HepG2 (cell line): ENCODE measurements around the gene EXOC6B. TPM values are rescaled to one million over a fixed set of nuclear protein-coding genes. Genes with fewer than 3 reads are reported as not detected.

Experiments used
- ATAC-seq: fragments of 200-7000 bp; cut with Tn5 transposase; 3 replicates; pipeline ENCODE4 v1.9.1; 2020; ENCODE audit warnings: mild to moderate bottlenecking, moderate library complexity
- BruUV-seq: library from RNA; stranded (reverse); fragments of 400-500 nt; replicated peaks from 2 replicates; lab custom pipeline; 2021; lab: Mats Ljungman, UMichigan
- CTCF ChIA-PET: fragments of 300-600 bp; formaldehyde crosslinking; extraction: SDS; loops from one replicate; lab custom pipeline; 2021; ENCODE audit warnings: low total read pairs, inconsistent platforms, low intra/inter-chr PET ratio; lab: Yijun Ruan, JAX
- POLR2A ChIA-PET: fragments of 350-600 bp; sonication (Branson Sonifier 250); formaldehyde crosslinking; loops from one replicate; lab custom pipeline; 2020; ENCODE audit warnings: antibody characterized with exemption, inconsistent platforms; lab: Yijun Ruan, JAX
- DNase-seq: peaks from one replicate; pipeline ENCODE4 v3.0.0-alpha.2; 2015; ENCODE audit warnings: low spot score
- FAIRE-seq: peaks from 3 replicates; lab custom pipeline; 2011; peaks lifted over from hg19 to GRCh38; lab: Jason Lieb, UNC
- H2AFZ ChIP-seq: one replicate; pipeline ENCODE4 v1.6.1; 2011; ENCODE audit warnings: low read length, inconsistent platforms
- H3K27ac ChIP-seq: fragments of 300-600 bp; 3 replicates; pipeline ENCODE4 v1.8.0; 2011; ENCODE audit warnings: mixed run types, mild to moderate bottlenecking, mixed read lengths, low read length, inconsistent platforms; ENCODE audit not compliant: insufficient read depth; ENCODE audit errors: extremely low read length
- H3K27me3 ChIP-seq, 2 experiments: fragments of 200-600 bp in 1 of 2; 2 replicates in 1 of 2; 3 replicates in 1 of 2; pipeline versions ENCODE4 v1.6.0 to v1.8.0; 2011; ENCODE audit warnings: low read length in 2 of 2, mild to moderate bottlenecking in 2 of 2, moderate library complexity in 2 of 2, inconsistent platforms in 1 of 2; ENCODE audit not compliant: insufficient read depth in 2 of 2, control insufficient read depth in 1 of 2
- H3K36me3 ChIP-seq, 2 experiments: fragments of 200-600 bp in 1 of 2; replicated peaks in 1 of 2; 2 replicates in 1 of 2; 3 replicates in 1 of 2; pipeline versions ENCODE4 v1.5.1 to v1.8.0; 2011; ENCODE audit warnings: low read length in 2 of 2, inconsistent platforms in 1 of 2; ENCODE audit not compliant: insufficient read depth in 2 of 2, control insufficient read depth in 1 of 2
- H3K4me1 ChIP-seq: 2 replicates; pipeline ENCODE4 v1.5.1; 2012; ENCODE audit warnings: low read length, inconsistent platforms; ENCODE audit not compliant: insufficient read depth
- H3K4me2 ChIP-seq: 2 replicates; pipeline ENCODE4 v1.6.0; 2011; ENCODE audit warnings: low read depth, low read length, inconsistent platforms
- H3K4me3 ChIP-seq, 3 experiments: fragments of 200-600 bp in 1 of 3; sonication (generic), shearing (Covaris generic) in 1 of 3; replicated peaks in 1 of 3; 2 replicates each; pipeline ENCODE4 v1.5.1; 2011 to 2016; ENCODE audit warnings: low read length in 3 of 3, inconsistent platforms in 2 of 3, low read depth in 2 of 3, mild to moderate bottlenecking in 2 of 3, control low read depth in 1 of 3, mixed read lengths in 1 of 3; ENCODE audit not compliant: insufficient read depth in 1 of 3
- H3K79me2 ChIP-seq: one replicate; pipeline ENCODE4 v1.6.1; 2011; ENCODE audit warnings: low read length, inconsistent platforms; ENCODE audit not compliant: insufficient read depth
- H3K9ac ChIP-seq: 2 replicates; pipeline ENCODE4 v1.6.0; 2011; ENCODE audit warnings: mild to moderate bottlenecking, low read depth, low read length, inconsistent platforms; ENCODE audit not compliant: insufficient read depth
- H3K9me3 ChIP-seq: 2 replicates; pipeline ENCODE4 v1.5.1; 2012; ENCODE audit warnings: mild to moderate bottlenecking, low read length
- H4K20me1 ChIP-seq: 2 replicates; pipeline ENCODE4 v1.6.0; 2011; ENCODE audit warnings: inconsistent platforms, mild to moderate bottlenecking, low read length, moderate library complexity; ENCODE audit not compliant: insufficient read depth
- ARNTL ChIP-seq: sonication (generic); formaldehyde crosslinking; IDR thresholded peaks from 2 replicates; pipeline ENCODE4 v1.4.0; 2020; ENCODE audit warnings: mild to moderate bottlenecking, missing genetic modification reagents
- HIVEP1 ChIP-seq: sonication (generic); formaldehyde crosslinking; IDR thresholded peaks from 2 replicates; pipeline ENCODE4 v1.4.0; 2020; ENCODE audit warnings: mild to moderate bottlenecking, missing genetic modification reagents
- MAFF ChIP-seq: IDR thresholded peaks from 2 replicates; pipeline ENCODE4 v1.6.1; 2011; ENCODE audit warnings: low read depth, low read length, improper control_type of control experiment
- NFE2L1 ChIP-seq: sonication (generic); formaldehyde crosslinking; IDR thresholded peaks from 2 replicates; pipeline ENCODE4 v1.4.0; 2020; ENCODE audit warnings: missing genetic modification reagents, mild to moderate bottlenecking, borderline replicate concordance
- NFIC ChIP-seq: IDR thresholded peaks from 2 replicates; pipeline ENCODE4 v1.6.1; 2012; ENCODE audit warnings: mild to moderate bottlenecking, low read length, inconsistent platforms
- PAWR ChIP-seq: sonication (generic); formaldehyde crosslinking; IDR thresholded peaks from 2 replicates; pipeline ENCODE4 v1.4.0; 2020; ENCODE audit warnings: missing genetic modification reagents, mild to moderate bottlenecking, borderline replicate concordance
- SOX6 ChIP-seq, 2 experiments: fragments of 450-650 bp in 1 of 2; sonication (generic) in 1 of 2; formaldehyde crosslinking in 1 of 2; IDR thresholded peaks; 2 replicates each; pipeline versions ENCODE4 v1.4.0 to v1.6.1; 2017 to 2020; ENCODE audit warnings: antibody characterized with exemption in 1 of 2, mild to moderate bottlenecking in 1 of 2, missing genetic modification reagents in 1 of 2
- SRSF4 ChIP-seq: fragments of 200-400 bp; formaldehyde crosslinking; IDR thresholded peaks from one replicate; pipeline ENCODE4 v1.6.1; 2018; ENCODE audit warnings: mild to moderate bottlenecking, low read depth, low read length, moderate library complexity; ENCODE audit not compliant: poor library complexity, severe bottlenecking
- TAF1 ChIP-seq: sonication (generic); formaldehyde crosslinking; IDR thresholded peaks from 2 replicates; pipeline ENCODE4 v1.4.0; 2020; ENCODE audit warnings: missing genetic modification reagents
- THYN1 ChIP-seq: sonication (generic); formaldehyde crosslinking; IDR thresholded peaks from 2 replicates; pipeline ENCODE4 v1.8.1; 2023; ENCODE audit warnings: low read depth, mild to moderate bottlenecking, moderate library complexity, missing genetic modification reagents, borderline replicate concordance
- ZKSCAN5 ChIP-seq: sonication (generic); formaldehyde crosslinking; IDR thresholded peaks from 2 replicates; pipeline ENCODE4 v1.5.1; 2020; ENCODE audit warnings: mild to moderate bottlenecking, missing genetic modification reagents
- ZMYM2 ChIP-seq: sonication (generic); formaldehyde crosslinking; IDR thresholded peaks from 2 replicates; pipeline ENCODE4 v1.8.0; 2022; ENCODE audit warnings: mild to moderate bottlenecking, missing genetic modification reagents
- ZNF282 ChIP-seq: fragments of 450-650 bp; IDR thresholded peaks from 2 replicates; pipeline ENCODE4 v1.6.1; 2018; ENCODE audit not compliant: partially characterized antibody
- WGBS: methylation state at CpG from one replicate; pipeline ENCODE4 v1.1.6; 2017; ENCODE audit warnings: low lambda C conversion rate; 5-methylcytosine and 5-hydroxymethylcytosine counted together
- in situ Hi-C: cut with HindIII; loops from 2 replicates; pipeline ENCODE4 v1.10.0; 2017; ENCODE audit warnings: low pct_unique_long_range_greater_than_20kb; ENCODE audit not compliant: extremely low pct_ligation_motif_present
- intact Hi-C: fragments of 100-400 bp; cut with micrococcal nuclease; formaldehyde crosslinking; loops from one replicate; pipeline ENCODE4 v1.10.0; 2022; ENCODE audit not compliant: unreplicated experiment
- polyA plus RNA-seq, 8 experiments: library from polyadenylated mRNA; depleted of rRNA in 3 of 8; stranded (reverse) in 7 of 8; unstranded in 1 of 8; fragments of >200 nt; fragmentation: Illumina TruSeq in 4 of 8; extraction: Trizol in 4 of 8; gene quantifications; 2 replicates each; pipeline versions ENCODE4 v1.2.1 to v1.2.3, GENCODE V29; 2011 to 2016; ENCODE audit warnings: low read depth in 4 of 8, missing spikeins in 1 of 8, mixed read lengths in 1 of 8; ENCODE audit not compliant: insufficient read depth in 1 of 8
- total RNA-seq, 5 experiments: library from RNA; depleted of rRNA; stranded (reverse); fragments of >200 nt; fragmentation: Illumina TruSeq; extraction: Trizol; gene quantifications; 2 replicates each; pipeline ENCODE4 v1.2.3, GENCODE V29; 2016; ENCODE audit warnings: low read depth in 1 of 5
- TF ChIP-seq, protein P1 (sequence below): sonication (generic); formaldehyde crosslinking; IDR thresholded peaks from 2 replicates; pipeline ENCODE4 v1.5.1; 2020; ENCODE audit warnings: mild to moderate bottlenecking, missing genetic modification reagents, moderate library complexity
- TF ChIP-seq, protein P2 (sequence below): sonication (generic); formaldehyde crosslinking; IDR thresholded peaks from 2 replicates; pipeline ENCODE4 v1.4.0; 2020; ENCODE audit warnings: mild to moderate bottlenecking, missing genetic modification reagents
- TF ChIP-seq, protein P3 (sequence below): sonication (generic); formaldehyde crosslinking; IDR thresholded peaks from 2 replicates; pipeline ENCODE4 v1.4.0; 2020; ENCODE audit warnings: missing genetic modification reagents
- TF ChIP-seq, protein P4 (sequence below): sonication (generic); formaldehyde crosslinking; IDR thresholded peaks from 2 replicates; pipeline ENCODE4 v1.4.0; 2020; ENCODE audit warnings: missing genetic modification reagents

The EXOC6B gene
- total and polyA plus RNA-seq, 2 of the 13 experiments (the other 11 are each of a cell fraction or from before 2014, with no cell fraction given), result 9.1 to 15.9 TPM

DNA sequence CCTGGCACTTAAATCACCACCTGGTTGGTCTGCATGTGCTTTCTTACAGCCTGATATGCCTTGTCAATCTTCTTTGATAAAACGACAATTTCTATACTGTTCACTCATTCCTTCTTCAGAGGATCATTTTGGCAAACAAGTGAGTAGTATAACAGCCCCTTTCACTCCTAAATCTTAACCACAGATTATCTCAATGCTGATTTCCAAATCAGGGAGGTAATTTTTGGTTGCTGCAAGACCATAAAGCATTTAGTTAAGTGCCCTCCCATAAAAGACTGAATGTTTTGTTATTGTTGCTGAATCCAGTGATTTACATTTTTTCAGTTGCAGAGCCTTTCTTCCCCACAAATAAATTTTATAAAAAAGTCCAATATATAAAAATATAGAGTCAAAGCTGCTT, 549.0 kb downstream of the EXOC6B start (continued):
- TF ChIP-seq, protein P1, sequence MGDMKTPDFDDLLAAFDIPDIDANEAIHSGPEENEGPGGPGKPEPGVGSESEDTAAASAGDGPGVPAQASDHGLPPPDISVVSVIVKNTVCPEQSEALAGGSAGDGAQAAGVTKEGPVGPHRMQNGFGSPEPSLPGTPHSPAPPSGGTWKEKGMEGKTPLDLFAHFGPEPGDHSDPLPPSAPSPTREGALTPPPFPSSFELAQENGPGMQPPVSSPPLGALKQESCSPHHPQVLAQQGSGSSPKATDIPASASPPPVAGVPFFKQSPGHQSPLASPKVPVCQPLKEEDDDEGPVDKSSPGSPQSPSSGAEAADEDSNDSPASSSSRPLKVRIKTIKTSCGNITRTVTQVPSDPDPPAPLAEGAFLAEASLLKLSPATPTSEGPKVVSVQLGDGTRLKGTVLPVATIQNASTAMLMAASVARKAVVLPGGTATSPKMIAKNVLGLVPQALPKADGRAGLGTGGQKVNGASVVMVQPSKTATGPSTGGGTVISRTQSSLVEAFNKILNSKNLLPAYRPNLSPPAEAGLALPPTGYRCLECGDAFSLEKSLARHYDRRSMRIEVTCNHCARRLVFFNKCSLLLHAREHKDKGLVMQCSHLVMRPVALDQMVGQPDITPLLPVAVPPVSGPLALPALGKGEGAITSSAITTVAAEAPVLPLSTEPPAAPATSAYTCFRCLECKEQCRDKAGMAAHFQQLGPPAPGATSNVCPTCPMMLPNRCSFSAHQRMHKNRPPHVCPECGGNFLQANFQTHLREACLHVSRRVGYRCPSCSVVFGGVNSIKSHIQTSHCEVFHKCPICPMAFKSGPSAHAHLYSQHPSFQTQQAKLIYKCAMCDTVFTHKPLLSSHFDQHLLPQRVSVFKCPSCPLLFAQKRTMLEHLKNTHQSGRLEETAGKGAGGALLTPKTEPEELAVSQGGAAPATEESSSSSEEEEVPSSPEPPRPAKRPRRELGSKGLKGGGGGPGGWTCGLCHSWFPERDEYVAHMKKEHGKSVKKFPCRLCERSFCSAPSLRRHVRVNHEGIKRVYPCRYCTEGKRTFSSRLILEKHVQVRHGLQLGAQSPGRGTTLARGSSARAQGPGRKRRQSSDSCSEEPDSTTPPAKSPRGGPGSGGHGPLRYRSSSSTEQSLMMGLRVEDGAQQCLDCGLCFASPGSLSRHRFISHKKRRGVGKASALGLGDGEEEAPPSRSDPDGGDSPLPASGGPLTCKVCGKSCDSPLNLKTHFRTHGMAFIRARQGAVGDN (CRISPR knock-in tag), result no peak
- TF ChIP-seq NFIC, result no peak
- TF ChIP-seq SOX6 (IDR thresholded peaks at IDR 0.05), result no peak
- TF ChIP-seq SOX6 (CRISPR knock-in tag; IDR thresholded peaks at IDR 0.05), result no peak
- no peak for TF ChIP-seq PAWR (CRISPR knock-in tag)
- TF ChIP-seq ARNTL (CRISPR knock-in tag), result no peak
- no peak for TF ChIP-seq NFE2L1
- no peak for TF ChIP-seq SRSF4
- TF ChIP-seq ZMYM2, result no peak
- TF ChIP-seq, all 625 proteins: peak for 0

DNA sequence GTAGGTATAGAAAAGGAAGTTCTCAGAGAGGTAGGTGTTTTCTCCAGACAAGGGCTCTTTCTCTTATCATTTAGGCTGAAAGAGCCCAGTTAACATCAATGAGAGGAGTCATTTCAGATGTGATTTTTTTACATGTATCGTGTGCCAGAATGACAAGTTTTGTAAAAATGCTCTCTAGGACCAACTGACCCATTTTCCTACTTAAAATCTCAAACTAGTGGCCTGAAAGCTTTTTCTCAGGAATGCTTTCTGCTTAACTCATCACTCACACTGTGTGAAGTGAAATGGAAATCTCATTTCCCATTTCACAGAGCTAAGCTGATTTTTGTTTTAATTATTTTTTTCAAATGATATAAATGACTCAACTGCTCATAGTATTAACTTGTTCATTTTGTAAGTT, 549.5 kb downstream of the EXOC6B start:
- Histone ChIP-seq H3K27me3 (no peaks in the 10 kb centered on the region), H3K27ac (no peak overlapping the region), H2AFZ (no peak overlapping the region), H3K9me3 (no peaks in the 10 kb centered on the region), H4K20me1 (no peaks in the 10 kb centered on the region), H3K36me3 (no peaks in the 10 kb centered on the region), H3K9ac (no peak overlapping the region), H3K4me3 (no peak overlapping the region), H3K4me1 (0 out of 2 replicates have a peak, but pooled peaks cover 9% of the 10 kb centered on the region), H3K79me2 (no peaks in the 10 kb centered on the region), H3K4me2 (no peak overlapping the region)
- no TSS peak for BruUV-seq
- in situ Hi-C loops (no loop called here), intact Hi-C loops (no loop called here)
- ChIA-PET CTCF (no interaction called here), POLR2A (no interaction called here)
- FAIRE-seq (no peak), DNase-seq (no peak), ATAC-seq (no peak)
- 87% methylated on average over 1 of the region's 1 CpG for WGBS
- TF ChIP-seq ZKSCAN5 (CRISPR knock-in tag) (no peak), TAF1 (no peak), ZNF282 (no peak), HIVEP1 (CRISPR knock-in tag) (no peak), THYN1 (no peak), MAFF (no peak)
- TF ChIP-seq, protein P2, sequence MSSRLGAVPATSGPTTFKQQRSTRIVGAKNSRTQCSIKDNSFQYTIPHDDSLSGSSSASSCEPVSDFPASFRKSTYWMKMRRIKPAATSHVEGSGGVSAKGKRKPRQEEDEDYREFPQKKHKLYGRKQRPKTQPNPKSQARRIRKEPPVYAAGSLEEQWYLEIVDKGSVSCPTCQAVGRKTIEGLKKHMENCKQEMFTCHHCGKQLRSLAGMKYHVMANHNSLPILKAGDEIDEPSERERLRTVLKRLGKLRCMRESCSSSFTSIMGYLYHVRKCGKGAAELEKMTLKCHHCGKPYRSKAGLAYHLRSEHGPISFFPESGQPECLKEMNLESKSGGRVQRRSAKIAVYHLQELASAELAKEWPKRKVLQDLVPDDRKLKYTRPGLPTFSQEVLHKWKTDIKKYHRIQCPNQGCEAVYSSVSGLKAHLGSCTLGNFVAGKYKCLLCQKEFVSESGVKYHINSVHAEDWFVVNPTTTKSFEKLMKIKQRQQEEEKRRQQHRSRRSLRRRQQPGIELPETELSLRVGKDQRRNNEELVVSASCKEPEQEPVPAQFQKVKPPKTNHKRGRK (CRISPR knock-in tag), result no peak
- TF ChIP-seq, protein P3, sequence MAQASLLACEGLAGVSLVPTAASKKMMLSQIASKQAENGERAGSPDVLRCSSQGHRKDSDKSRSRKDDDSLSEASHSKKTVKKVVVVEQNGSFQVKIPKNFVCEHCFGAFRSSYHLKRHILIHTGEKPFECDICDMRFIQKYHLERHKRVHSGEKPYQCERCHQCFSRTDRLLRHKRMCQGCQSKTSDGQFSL (CRISPR knock-in tag), result no peak
- TF ChIP-seq, protein P4, sequence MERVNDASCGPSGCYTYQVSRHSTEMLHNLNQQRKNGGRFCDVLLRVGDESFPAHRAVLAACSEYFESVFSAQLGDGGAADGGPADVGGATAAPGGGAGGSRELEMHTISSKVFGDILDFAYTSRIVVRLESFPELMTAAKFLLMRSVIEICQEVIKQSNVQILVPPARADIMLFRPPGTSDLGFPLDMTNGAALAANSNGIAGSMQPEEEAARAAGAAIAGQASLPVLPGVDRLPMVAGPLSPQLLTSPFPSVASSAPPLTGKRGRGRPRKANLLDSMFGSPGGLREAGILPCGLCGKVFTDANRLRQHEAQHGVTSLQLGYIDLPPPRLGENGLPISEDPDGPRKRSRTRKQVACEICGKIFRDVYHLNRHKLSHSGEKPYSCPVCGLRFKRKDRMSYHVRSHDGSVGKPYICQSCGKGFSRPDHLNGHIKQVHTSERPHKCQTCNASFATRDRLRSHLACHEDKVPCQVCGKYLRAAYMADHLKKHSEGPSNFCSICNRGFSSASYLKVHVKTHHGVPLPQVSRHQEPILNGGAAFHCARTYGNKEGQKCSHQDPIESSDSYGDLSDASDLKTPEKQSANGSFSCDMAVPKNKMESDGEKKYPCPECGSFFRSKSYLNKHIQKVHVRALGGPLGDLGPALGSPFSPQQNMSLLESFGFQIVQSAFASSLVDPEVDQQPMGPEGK (CRISPR knock-in tag), result no peak
